Right lung (tissue), 5 donors: ENCODE data around the gene PTTG1IP. TPM values are rescaled to one million over a fixed set of nuclear protein-coding genes. Genes with fewer than 3 reads are reported as not detected.
A peak's percentile ranks its signal among the peaks of the same experiment; 100 is the strongest.
"Not testable (repeated sequence)": the region's sequence is repeated elsewhere in the genome, so short reads cannot be mapped to it uniquely, and the experiment has no call there.

Experiments
- DNase-seq, 2 donors: peaks; one replicate each; pipeline ENCODE4 v3.0.0-alpha.2; 2013
- polyA plus RNA-seq, 5 donors: library from polyadenylated mRNA; unstranded; fragments of 120-200 nt; gene quantifications; one replicate each; pipeline versions ENCODE4 v1.2.1 to v1.2.3, GENCODE V29; 2013; ENCODE audit warnings: inconsistent platforms in 1 of 5, low replicate concordance in 1 of 5; ENCODE audit not compliant: insufficient read length in 5 of 5, insufficient read depth in 1 of 5

Gene PTTG1IP
- polyA plus RNA-seq, 5 donors, result 190 to 221 (median 212) TPM

GRCh38 chr21:44847261-44848056 lies 26.0 kb downstream of the PTTG1IP start:
- DNase-seq, result no peak

GRCh38 chr21:44846485-44847260 lies 26.8 kb downstream of the PTTG1IP start:
- peak in 1 of 2 donors; percentile 23 for DNase-seq

GRCh38 chr21:44846224-44846484 lies 27.3 kb downstream of the PTTG1IP start:
- peak in 1 of 2 donors; percentile 10 for DNase-seq

GRCh38 chr21:44845418-44846223 lies 27.9 kb downstream of the PTTG1IP start:
- DNase-seq, result peak; percentile 48 to 67

GRCh38 chr21:44844256-44844655 lies 29.2 kb downstream of the PTTG1IP start:
- DNase-seq, result no peak

- no peak for DNase-seq
Observed at GRCh38 chr21:44842721-44843445, 30.6 kb downstream of the PTTG1IP start.

GRCh38 chr21:44842087-44842486 lies 31.4 kb downstream of the PTTG1IP start:
- DNase-seq, result no peak

GRCh38 chr21:44840771-44841170 lies 32.7 kb downstream of the PTTG1IP start:
- DNase-seq, result no peak

GRCh38 chr21:44838951-44839350 lies 34.5 kb downstream of the PTTG1IP start:
- no peak for DNase-seq

GRCh38 chr21:44838039-44838895 lies 35.2 kb downstream of the PTTG1IP start:
- DNase-seq, result no peak

GRCh38 chr21:44837537-44837936 lies 36.0 kb downstream of the PTTG1IP start:
- DNase-seq, result no peak

GRCh38 chr21:44836666-44837471 lies 36.6 kb downstream of the PTTG1IP start:
- no peak for DNase-seq

- no peak for DNase-seq
Observed at GRCh38 chr21:44836349-44836665, 37.2 kb downstream of the PTTG1IP start.

GRCh38 chr21:44835647-44835973 lies 37.9 kb downstream of the PTTG1IP start:
- DNase-seq, result no peak

GRCh38 chr21:44834951-44835646 lies 38.4 kb downstream of the PTTG1IP start:
- DNase-seq, result no peak

- DNase-seq, result no peak
Observed at GRCh38 chr21:44834231-44834950, 39.1 kb downstream of the PTTG1IP start.

GRCh38 chr21:44833663-44834062 lies 39.8 kb downstream of the PTTG1IP start:
- DNase-seq, result no peak

- DNase-seq, result not testable (repeated sequence)
Observed at GRCh38 chr21:44832516-44833255, 40.8 kb downstream of the PTTG1IP start.
